GM06990 (cell line): ENCODE results near the gene ARHGEF18.

Experiments
- DNase-seq: peaks from one replicate; pipeline ENCODE4 v3.0.0-alpha.2; 2011; ENCODE audit not compliant: insufficient read length; ENCODE audit errors: extremely low read depth
- H3K27me3 ChIP-seq: replicated peaks from 2 replicates; pipeline ENCODE4 v1.6.0; 2011; ENCODE audit warnings: low read length; ENCODE audit not compliant: control insufficient read depth, insufficient read depth
- H3K36me3 ChIP-seq: 2 replicates; pipeline ENCODE4 v1.5.1; 2011; ENCODE audit warnings: low read length; ENCODE audit not compliant: control insufficient read depth, insufficient read depth
- H3K4me3 ChIP-seq: replicated peaks from 2 replicates; pipeline ENCODE4 v1.5.1; 2011; ENCODE audit warnings: low read depth, mild to moderate bottlenecking, control low read depth, low read length
- TF ChIP-seq, protein P1 (sequence below): IDR thresholded peaks from 2 replicates; pipeline ENCODE4 v1.5.1; 2011; ENCODE audit warnings: low read length, control low read depth, mild to moderate bottlenecking, inconsistent platforms; ENCODE audit not compliant: insufficient read depth, poor library complexity, severe bottlenecking

The ARHGEF18 gene

DNA sequence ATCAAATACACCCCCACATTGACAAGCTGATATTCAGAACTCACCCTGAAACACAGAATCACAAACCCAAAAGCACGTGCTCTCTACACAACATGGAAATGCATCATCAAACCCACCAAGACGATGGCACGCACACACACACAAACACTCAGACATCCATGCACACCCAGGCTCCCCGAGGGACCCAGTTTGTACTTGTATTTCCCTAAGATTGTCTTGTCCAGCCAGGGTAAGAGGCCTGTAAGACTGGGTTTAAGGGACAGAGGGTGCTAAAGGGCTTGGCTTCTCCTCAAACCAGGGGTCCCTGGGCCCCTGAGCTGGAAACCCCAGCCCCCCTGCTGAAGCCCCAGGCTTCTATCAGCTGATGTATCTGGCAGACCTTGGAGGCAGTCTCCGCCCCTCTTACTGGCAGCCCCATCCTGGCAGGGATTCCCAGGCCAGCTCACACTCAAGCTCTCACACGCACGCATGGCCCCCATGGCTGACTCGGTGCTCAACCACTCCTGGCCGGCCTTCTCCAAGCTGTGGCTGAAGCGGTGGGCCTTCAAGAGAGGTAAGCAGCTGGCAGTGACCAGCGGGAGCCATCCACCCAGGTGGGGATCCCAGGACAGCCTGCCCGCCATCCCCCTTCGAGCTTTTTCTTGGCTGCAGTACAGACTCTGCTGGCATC lies 6.5 kb downstream of the ARHGEF18 start:
- TF ChIP-seq, protein P1, sequence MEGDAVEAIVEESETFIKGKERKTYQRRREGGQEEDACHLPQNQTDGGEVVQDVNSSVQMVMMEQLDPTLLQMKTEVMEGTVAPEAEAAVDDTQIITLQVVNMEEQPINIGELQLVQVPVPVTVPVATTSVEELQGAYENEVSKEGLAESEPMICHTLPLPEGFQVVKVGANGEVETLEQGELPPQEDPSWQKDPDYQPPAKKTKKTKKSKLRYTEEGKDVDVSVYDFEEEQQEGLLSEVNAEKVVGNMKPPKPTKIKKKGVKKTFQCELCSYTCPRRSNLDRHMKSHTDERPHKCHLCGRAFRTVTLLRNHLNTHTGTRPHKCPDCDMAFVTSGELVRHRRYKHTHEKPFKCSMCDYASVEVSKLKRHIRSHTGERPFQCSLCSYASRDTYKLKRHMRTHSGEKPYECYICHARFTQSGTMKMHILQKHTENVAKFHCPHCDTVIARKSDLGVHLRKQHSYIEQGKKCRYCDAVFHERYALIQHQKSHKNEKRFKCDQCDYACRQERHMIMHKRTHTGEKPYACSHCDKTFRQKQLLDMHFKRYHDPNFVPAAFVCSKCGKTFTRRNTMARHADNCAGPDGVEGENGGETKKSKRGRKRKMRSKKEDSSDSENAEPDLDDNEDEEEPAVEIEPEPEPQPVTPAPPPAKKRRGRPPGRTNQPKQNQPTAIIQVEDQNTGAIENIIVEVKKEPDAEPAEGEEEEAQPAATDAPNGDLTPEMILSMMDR: no peak
- DNase-seq: no peak
- Histone ChIP-seq H3K27me3 (no peaks in the 10 kb centered on the region), H3K4me3 (no peak overlapping the region), H3K36me3 (no peaks in the 10 kb centered on the region)

DNA sequence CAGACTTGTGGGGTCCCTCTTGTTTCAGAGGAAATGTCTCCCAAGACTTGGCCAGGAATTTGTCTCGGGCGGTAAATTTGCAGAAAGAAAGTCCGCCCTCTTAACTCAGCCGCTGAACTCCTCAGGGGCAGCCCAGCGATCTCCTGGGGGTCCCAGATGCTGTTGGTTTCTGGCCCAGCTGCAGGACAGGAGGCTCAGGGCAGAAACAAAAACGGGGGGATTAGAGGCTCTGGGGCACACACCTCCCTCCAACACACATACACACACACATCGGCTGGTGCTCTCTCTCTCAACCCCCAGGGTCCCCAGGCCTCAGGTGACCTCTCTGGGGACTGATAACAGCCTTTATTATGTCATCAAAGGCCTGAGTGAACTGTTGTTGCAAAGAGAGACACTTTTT lies 7.1 kb downstream of the ARHGEF18 start:
- H3K4me3 ChIP-seq: no peak overlapping the region
- no peaks in the 10 kb centered on the region for H3K36me3 ChIP-seq
- no peak for DNase-seq
- no peaks in the 10 kb centered on the region for H3K27me3 ChIP-seq
- TF ChIP-seq, protein P1: no peak

DNA sequence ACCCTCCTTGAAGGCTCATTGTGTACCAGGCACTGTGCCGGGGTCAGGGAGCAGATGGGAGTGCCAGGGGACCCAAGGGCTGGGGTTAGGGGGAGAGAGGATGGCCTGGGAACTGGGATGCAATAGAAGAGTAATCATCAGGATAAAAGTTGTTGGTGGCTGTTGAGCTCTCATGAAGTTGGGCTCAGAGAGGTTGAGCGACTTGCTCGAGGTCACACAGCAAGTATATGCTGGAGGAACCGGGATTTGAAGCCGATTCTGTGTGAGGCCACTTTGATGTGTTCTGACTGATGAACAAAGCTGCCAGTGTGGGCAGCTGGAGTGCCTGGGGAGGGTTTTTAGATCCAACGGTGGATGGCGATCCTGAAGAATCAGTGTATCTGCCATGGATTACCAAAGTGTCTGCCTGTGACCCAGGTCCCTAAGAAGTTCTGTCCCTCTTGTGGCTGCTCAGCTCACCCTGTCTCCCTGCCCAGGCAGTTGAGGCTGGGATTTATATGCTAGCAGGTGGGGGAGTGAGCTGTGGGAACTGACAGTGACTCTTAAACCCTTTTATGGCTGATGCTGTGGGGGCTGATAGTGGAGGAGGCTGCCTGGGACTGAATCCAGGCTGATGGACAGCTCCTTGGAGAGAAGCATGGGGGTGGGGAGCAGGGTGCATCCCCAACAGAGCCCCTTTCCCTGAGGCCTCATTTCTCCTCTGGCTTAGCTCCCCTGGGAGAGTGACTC lies 8.3 kb downstream of the ARHGEF18 start:
- DNase-seq: no peak
- TF ChIP-seq, protein P1: no peak
- no peaks in the 10 kb centered on the region for H3K27me3 ChIP-seq
- no peaks in the 10 kb centered on the region for H3K36me3 ChIP-seq
- no peak overlapping the region for H3K4me3 ChIP-seq

DNA sequence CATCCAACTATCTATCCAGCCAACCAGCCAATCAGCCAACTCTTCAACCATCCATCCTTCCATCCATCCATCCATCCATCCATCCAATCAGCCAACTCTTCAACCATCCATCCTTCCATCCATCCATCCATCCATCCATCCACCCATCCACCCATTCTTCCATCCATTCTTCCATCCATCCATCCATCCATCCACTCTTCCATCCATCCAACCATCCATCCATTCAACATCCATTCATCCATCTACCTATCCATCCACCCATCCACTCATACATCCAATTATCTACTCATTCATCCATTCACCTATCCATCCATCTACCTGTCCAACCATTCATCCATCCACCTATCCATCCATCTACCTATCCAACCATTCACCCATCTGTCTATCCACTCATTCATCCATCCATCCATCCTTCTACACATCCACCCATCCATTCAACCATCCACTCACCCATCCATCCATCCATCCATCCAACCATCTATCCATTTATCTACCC lies 9.4 kb downstream of the ARHGEF18 start:
- Histone ChIP-seq H3K4me3 (no peak overlapping the region), H3K36me3 (no peaks in the 10 kb centered on the region), H3K27me3 (no peaks in the 10 kb centered on the region)
- no peak for DNase-seq
- TF ChIP-seq, protein P1: no peak

DNA sequence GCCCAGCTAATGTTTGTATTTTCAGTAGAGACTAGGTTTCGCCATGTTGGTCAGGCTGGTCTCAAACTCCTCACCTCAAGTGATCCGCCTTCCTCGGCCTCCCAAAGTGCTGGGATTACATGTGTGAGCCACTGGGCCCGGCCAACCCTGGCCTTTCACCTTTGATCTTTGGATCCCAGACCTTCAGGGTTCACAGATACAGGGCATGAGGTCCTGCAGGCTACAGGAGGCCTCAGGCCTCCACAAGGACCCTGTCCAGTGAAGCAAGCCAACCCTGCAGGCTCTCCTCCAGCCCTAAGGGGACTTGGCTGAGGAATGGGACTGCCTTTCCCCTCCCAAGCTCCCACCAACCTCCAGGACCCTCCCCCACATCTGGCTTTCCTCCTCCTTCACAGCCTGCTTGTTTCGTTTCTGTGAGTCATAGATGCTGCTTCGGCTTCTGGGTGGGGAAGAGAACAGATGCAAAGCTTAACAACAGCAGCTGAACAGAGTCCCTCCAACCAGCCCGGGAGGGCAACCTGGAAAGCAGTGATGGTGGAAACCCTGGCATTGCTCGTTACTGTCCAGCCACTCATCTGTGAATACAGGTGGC lies 11.8 kb downstream of the ARHGEF18 start:
- H3K4me3 ChIP-seq: no peak overlapping the region
- no peaks in the 10 kb centered on the region; the same call in 1 of the 2 replicates for H3K36me3 ChIP-seq
- TF ChIP-seq, protein P1: no peak

More for the DNA sequence above, 11.8 kb downstream of the ARHGEF18 start:
- no peaks in the 10 kb centered on the region for H3K27me3 ChIP-seq
- no peak for DNase-seq
